Stromal cell of bone marrow (primary cell): Measurements from ENCODE around the gene RADIL.

ENCODE experiments used
- DNase-seq: peaks from one replicate; pipeline ENCODE4 v3.0.0-alpha.2; 2012; ENCODE audit warnings: low read depth

The RADIL gene

DNA sequence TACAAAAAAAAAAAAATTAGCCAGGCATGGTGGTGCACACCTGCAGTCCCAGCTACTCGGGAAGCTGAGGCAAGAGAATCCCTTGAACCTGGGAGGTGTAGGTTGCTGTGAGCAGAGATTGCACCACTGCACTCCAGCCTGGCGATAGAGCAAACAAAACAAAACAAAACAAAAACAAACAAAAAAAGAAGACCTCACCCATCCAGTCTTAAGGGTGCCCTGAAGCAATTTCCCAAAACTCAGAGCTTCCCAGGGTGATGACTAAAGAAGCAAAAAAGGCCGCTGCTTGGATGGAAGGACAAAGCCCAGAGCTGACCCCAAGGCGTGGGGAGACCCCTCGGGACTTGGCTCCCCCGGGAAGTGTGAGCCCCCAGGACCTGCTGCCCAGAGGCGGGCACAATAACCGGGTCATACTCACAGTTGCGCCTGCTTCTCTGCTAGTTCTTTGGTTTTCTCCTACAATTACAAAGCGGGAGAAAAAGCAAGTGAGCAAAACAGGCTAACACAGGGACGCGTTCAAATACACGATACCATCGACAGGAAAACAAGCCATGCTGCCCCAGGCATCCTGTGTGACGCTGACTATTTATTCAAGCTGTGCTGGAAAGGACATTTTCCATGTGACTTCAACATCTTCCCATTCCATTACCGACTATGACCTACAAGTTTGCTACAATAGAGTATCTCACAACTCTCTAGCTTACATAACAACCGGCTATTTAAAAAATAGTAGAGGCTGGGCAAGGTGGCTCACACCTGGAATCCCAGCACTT lies 51.6 kb downstream of the RADIL start:
- no peak for DNase-seq

DNA sequence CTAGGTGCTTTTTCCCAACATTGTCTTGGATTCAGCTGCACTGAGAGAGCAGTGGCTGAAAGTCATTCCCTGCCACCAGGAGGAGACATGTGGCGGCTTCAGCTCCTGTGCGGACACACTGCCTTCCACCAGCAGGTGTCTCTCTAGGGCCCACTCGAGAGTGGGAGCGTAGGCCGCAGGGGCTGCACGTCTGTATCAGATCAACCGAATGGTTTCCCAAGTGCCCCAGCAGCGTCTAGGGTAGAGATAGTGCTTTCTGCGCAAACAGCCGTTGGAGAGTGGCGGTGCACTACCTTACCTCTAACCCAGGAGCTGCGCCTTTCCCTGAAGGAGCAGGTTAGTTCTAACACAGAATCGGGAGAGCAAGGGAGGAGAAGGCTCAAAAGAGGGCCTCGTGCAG lies 53.3 kb downstream of the RADIL start:
- no peak for DNase-seq

DNA sequence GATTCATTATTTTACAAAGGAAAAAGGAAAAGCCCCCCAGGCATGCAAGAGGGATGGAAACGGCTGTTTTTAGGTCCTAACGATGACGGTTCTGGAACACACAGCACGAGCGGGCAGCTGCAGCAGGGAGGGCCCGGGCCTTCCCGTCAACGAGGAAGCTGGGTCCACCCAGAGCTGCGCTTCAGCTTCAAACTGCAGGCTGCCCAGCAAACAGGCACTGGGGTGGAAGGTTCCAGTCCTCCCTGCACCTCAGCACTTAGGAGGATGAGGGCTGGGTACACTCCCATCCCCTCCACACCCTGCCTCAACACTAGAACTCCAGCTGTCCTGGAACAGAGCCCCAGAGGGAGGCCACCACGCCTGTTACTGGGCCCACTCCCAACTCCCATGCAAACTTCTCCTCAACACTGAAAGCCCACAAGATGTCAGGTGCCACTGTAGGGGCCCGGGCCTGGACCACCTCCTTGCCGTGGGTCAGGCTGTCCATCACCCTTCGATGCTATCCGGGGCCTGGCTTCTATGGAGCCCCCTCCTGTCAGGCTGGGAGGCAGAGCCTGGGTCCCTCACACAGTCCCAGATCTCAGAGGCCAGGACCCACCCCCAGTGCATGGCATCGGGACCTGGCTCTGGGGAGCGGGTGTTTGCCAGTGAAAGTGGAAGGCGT lies 54.7 kb downstream of the RADIL start:
- no peak for DNase-seq

DNA sequence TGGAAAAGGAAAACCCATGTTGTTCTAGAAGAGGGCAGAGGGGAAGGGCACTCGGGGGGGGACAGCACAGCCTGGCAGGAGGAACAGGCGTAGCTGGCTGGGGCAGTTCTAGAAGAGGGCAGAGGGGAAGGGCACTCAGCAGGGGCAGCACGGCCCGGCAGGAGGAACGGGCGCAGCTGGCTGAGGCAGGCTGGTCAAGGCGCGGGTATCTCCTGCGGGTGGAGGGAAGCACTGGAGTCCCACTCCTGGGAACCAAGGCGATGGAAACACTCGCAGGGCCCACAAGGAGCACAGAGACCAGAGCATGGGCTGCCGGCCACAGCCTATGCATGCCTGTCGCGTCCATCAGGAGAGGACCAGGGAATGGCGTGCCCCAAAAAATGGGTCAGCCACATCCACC lies 58.4 kb downstream of the RADIL start:
- no peak for DNase-seq

DNA sequence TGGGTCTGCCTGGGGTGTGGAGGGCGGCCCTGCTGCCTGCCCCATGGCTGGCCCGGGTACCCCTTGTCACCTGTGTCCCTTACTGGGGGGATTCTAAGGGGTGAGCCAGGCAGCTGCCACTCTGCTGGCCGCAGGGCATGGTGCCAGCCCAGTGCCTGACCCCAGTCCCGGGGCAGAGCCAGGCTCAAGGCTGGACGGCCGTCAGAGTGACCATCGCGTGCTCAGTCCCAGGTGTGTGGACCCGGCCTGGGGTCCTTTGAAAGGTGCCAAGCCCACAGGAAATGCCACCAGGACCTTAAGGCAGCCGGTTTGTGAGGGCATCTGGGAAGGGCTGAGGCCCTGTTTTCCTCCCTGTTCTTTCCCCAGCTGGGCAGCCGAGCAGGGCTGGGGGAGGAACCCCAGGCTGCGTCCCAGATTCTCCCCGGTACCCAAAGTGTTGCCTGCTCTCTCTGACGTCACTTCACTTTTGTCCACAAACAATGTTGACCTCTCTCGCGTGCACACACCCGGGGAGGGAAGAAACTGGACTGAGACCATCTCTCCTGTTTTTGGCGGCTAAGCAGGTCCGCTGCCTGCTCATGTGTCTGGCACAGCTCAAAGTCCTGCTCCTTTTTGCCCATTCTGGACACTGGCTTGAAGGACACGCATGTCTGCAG lies 59.3 kb downstream of the RADIL start:
- DNase-seq: no peak

DNA sequence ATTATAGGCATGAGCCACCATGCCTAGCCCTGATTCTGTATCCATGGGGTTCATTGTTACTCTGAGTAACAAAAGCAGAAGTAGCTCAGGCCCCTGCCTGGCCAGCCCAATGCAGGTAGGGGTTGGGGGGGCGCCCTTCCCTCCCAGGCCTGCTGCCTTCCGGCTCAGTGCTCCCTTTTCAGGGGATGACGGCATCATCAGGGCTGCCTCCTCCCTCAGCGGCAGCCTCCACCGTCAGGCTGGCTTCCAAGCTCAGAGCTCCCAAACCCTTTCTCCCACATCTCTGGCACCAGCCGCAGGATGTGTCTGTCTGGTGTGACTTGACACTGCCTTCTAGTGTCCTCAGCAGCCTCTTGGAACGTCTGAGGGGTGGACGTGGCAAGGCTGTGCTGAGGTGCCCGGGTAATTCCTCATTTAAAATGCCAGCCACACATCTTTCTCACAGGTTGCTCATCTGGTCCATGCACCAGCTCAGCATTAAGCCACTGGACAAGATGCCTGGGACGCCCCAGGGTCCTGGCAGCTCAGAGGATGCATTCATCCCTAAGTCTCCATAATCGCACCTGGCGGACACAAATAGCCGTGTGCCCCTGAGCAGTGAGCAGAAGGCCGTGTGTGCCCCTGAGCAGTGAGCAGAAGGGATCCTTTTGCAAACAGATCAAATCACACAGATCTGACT lies 59.9 kb downstream of the RADIL start:
- no peak for DNase-seq

DNA sequence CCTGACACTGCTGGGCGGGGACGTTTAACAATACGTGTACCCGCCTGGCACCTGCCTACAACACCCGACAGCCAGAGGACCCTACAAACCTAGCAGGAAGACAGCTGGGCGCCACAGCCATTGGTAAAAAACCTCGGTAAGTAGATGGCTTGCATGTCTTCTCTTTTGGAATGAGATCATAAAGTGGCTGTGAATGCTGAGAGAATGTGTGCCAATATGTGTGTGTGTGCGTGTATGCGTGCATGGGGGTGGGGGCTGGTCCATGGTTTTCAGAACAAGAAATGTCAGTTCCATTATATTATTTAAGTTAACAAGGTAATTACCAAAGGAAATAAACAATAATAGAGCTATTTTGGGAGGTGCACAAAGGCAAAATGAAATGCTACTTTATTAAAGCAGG lies 60.8 kb downstream of the RADIL start:
- no peak for DNase-seq

DNA sequence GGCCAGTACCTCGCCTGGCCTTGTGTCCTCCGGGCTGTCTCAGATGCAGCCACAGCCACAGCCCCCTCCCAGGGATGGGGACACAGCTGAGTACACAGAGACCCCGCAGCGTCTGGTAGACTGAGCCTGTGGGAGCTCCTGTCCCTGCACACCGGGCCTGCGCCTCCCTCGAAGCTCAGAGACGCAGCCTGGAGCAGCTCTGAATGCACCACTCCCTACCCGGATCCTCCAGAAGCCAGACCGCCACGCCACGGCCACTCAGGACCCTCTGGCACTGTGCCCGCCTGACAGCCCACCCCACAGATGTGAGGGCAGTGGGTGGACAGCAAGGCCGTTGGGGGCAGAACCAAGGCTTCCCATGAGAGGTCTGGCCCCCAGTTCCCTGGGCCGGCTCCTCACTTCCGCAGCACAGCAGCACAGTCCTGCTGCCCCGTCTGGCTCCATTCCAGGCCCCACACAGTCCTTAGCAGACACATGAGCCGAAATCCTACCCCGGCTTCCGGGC lies 62.5 kb downstream of the RADIL start:
- no peak for DNase-seq

DNA sequence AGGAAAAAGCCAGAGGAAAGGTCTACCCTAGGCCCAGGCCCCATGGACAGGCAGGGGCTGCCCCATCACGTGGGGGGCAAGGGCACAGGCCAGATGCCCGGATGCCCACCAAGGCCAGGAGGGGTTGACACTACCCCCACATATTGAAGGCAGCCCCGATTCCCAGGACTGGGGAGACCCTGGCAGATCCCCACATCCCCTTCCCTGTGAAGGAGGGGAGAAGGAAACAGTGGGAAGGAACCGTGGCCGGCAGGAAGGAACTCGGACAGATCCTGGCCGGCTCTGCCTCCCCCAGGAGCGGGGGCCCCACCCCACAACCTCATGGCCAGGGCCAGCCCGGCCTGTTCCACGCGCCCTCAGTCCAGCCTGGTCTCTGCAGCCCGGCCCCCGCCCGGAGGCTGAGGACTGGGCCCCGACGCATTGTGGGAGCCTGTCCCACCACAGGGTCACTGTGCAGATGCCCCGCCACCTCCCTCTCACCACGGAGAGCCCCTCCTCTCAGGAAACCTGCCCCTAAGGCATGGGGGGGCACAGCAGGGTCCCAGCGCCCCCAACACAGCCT lies 63.0 kb downstream of the RADIL start:
- DNase-seq: no peak

DNA sequence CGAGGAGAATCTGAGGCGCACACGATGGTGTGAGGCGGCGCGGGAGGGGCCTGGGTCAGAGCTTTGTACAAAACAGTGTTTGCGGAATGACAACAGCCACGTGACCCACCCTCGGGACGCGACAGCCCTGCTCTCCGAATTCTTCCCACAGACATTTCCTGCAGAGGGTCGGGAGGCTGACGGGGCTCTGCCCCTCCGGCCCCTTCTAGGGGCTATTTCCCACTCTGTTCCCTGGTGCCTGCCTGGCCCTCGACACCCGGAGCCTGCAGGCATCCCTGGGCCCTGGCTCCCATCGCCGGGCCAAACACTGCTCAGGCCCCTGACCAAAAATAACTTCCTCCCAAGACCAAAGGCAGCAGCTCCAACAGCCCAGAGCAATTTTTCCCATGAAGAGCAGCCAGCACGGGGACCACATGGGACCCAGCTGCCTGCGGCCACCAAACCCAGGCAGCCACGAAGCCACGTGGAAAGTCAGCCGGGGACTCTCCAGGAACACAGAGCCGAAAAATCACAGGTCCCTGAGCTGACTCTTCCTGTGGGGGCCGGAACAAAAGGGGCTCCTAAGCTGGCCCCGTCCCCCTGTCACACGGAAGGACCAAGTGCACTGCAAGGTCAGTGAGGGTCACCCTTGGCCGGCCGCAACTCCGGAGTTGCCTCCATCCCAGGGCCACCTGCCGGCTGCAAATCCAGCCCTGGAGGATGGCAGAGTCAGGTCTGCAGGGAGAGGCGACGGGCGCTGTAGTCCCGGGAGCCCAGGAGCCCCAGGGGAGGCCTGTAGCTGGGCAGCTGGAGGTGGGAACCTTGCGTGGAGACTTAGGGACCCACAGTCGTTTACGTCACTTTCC lies 63.7 kb downstream of the RADIL start:
- DNase-seq: no peak

DNA sequence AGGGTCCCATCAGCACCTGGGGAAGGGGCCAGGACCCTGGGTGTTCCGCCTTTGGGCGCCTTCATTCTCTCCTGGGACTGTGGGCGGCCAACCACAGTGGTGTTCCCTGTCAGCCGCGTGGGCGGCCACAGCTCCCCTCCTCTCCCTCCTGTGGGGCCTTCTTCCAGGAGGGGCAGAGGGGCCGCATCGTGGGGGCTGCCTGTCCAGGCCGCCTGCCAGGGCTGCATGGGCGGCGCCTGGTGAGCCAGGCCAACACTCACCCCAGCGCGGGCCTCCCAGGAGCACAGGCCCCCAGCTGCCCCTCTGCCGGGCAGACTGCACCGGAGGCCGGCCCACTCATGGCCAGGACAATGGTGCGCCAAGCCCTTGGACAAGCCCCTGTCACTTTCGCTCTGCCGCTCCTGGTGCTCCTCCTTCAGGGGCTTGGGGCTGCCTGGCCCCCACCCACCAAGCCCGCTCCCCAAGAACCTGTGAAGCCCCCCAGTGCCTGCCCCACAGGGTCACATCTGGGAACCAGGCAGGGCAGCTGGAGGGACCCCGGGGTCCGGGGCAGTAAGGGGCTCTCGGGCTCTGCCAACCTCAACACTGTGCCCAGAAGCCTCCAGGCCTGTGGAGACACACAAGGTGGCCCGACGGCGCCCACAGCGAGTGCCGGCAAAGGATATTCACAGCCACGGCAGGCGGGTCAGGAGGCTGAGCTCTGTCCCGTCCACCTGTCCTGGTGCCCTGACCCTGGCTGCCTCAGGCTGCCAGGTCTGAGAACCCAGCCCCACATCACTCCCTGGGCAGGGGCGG lies 65.3 kb downstream of the RADIL start:
- no peak for DNase-seq

DNA sequence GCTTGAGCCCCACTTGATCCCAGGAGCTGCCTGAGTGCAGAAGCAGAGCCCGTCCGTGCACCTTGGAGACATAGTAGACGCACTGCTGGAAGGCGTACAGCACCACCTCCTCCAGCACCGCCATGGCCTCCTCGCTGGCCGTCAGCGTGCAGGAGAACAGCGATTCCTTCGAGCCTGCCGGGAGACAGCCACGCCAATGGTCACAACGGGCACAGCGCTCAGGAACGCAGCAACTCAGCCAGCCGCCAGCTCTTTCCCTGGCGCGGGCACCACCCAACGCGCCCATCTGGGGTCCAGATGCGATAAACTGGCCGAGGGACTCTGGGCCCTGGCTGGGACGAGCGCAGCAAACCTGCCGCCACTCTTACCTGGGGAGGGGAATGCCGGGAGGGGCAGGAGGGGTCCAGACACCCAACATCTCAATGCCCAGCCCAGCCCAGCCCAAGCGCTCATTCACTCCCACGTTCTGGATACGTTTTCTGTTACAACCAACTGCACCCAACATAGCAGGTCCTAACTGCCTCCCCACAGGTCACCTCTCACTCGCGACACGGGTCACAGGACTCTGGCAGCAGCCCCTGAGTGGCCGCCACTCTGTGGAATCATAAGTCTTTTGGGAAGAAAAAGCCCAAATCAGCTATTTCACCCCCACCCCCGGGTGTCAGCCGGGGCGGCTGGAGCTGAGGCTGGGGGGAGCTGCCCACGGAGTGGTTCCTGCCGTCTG lies 66.2 kb downstream of the RADIL start:
- DNase-seq: no peak

DNA sequence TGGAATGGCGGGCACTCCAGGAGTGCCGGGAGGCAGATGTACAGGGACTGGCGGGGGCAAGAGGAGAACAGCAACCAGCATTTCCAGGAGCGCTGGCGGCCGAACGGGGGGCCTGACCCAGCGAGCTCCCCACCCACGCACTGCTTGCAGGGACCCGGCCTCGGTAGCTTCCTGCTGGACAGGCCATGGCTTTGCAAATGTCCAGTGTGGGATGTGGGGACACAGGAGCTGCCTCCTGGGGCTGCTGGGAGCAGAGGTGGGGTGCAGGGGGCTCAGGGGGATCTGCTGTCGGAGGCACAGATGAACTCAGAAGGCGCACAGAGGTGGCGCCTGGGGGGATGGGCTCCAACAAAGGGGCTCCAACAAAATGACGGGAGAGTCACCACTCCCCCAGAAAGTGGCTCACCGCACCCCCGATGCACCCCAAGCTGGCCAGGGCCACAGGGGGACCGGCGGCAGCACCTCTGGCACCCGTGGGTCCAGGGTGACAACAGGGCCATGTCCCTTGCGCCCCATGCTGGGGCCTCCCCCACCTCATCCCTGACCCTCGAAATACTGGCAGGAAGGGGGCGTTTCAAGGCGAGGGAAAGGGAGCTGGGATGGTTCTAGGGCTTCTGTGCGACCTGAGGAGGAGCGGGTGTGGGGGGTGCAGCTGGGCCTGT lies 67.0 kb downstream of the RADIL start:
- no peak for DNase-seq

DNA sequence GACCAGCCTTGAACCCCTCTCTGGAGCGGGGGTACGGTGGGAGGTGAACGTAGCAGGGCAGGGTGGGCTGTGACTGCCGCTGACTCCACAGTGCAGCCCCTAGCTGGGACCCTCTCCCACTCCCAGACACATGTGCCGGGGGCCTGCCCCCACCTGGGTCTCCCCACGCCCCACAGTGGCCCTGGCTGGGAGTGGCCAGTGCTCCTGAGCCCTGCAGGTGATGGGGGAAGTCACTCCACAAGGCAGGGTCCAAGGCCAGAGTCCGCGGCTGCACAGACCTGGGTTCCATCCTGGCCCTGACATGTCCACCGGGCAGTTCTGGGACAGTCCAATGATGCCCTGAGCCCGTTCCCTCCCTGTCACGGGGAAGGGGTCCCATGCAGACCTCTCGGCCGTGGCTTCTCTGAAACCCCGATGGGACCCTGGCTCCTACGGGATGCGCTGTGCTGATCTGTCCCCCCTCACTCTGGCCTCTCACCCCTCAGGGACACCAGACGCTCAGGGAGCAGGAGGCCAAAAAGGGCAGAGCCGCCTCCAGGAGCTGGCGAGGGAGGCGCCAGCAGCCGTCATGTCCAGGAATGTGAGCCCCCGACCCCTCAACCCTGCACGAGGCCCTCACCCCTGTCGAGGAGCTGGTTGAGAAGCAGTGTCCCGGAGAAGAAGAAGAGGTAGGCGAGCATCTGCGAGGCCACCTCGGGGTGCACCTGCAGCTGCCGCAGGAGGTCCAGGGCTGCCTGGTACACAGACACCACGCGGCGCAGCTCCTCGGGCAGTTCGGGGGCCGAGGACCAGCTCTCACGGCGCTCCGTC lies 67.7 kb downstream of the RADIL start:
- no peak for DNase-seq

DNA sequence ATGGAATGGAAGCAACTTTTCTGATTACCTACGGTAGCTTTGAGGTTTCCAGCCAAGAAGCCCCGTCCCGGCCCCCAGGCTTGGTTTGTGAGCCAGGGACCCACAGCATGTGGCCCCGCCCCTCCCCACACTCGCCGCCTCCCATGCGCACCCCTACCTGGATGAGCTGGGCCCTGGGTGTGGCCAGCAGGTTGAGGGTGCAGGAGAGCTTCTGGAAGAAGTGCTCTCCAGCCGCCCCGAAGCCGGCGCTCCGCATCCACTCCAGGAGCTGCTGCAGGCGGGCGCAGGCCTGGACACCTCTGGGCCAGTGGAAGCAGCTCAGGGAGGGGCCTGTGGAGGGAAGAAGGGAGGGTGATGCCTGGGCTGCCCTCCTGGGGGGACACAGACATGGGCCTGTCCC lies 68.4 kb downstream of the RADIL start:
- no peak for DNase-seq

DNA sequence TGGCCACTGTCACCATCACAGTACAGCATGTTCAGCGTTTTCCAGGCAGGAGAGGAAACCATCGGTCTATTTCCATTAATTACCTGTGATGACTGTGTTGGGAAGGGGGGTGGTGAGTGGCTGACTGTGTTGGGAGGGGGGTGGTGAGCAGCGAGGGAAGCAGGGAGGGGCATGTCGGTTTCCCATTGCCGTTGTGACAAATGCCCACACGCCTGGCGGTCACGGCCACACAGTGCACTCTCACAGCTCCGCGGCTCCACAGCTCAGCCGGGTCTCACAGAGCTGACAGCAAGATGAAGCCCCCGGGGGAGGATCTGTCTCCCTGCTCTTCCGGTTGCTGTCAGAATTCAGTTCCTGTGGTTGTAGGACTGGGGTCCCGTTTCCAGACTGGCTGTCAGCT lies 69.1 kb downstream of the RADIL start:
- DNase-seq: no peak

DNA sequence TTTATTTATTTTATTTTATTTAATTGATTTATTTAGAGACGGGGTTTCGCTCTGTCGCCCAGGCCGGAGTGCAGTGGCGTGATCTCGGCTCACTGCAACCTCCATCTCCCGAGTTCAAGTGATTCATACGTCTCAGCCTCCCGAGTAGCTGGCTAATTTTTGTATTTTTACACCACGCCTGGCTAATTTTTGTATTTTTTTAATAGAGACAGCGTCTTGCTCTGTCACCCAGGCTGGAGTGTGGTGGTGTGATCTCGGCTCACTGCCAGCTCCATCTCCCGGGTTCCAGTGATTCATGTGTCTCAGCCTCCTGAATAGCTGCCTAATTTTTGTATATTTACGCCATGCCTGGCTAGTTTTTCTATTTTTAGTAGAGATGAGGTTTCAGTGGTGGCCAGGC lies 73.8 kb downstream of the RADIL start:
- DNase-seq: no peak

DNA sequence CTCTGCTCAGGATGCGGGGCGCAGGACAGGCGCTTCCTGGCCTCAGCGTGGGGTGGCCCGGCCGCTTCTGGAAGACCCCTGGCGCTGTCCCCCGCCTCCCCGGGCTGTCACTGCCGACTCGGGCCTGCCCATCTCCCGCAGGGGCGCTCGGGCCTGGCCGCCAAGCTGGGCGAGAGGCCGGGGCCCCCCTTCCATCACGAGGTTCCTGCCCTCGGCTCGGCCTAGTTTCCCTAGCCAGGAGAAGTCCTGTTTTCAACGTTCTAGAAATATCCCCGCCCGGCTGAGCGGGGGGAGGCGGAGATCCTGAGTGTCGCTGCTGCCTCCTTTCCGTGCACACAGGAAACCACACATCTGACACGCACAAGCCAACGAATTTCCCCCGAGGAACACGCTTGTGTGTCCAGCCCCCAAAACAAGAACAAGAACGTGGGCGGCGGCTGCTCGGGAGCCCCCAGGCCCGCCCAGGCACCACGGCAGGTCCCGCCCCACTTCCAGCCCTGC lies 74.4 kb downstream of the RADIL start:
- no peak for DNase-seq
